Measurements from ENCODE around the gene NVL. TPM values are rescaled to one million over a fixed set of nuclear protein-coding genes. Genes with fewer than 3 reads are reported as not detected.
A peak's percentile ranks its signal among the peaks of the same experiment; 100 is the strongest.
"Not testable (repeated sequence)": the region's sequence is repeated elsewhere in the genome, so short reads cannot be mapped to it uniquely, and the experiment has no call there.

Gene NVL
- total RNA-seq, 1 experiment from 2014 or later: 28.1 TPM

DNA sequence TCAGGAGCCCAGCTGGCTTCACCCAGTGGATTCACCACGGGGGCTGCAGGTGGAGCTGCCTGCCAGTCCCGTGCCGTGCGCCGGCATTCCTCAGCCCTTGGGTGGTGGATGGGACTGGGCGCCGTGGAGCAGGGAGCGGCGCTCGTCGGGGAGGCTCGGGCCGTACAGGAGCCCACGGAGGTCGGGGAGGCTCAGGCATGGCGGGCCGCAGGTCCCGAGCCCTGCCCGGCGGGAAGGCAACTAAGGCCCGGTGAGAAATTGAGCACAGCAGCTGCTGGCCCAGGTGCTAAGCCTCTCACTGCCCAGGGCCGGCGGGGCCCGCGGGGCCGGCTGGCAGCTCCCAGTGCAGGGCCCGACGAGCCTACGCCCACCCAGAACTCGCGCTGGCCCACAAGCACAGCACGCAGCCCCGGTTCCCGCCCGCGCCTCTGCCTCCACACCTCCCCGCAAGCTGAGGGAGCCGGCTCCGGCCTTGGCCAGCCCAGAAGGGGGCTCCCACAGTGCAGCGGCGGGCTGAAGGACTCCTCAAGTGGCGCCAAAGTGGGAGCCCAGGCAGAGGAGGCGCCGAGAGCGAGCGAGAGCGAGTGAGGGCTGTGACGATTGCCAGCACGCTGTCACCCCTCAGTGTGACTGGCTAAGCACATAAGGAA lies 22.6 kb upstream of the NVL start:
- H3K4me3 ChIP-seq; H3K27me3 ChIP-seq (replicated peaks); DNase-seq (ENCODE audit: low read depth in 1 of 2, low spot score in 2 of 2); H3K27ac ChIP-seq; H3K36me3 ChIP-seq; H3K4me1 ChIP-seq (replicated peaks); H3K9me3 ChIP-seq (replicated peaks): not testable (repeated sequence)

DNA sequence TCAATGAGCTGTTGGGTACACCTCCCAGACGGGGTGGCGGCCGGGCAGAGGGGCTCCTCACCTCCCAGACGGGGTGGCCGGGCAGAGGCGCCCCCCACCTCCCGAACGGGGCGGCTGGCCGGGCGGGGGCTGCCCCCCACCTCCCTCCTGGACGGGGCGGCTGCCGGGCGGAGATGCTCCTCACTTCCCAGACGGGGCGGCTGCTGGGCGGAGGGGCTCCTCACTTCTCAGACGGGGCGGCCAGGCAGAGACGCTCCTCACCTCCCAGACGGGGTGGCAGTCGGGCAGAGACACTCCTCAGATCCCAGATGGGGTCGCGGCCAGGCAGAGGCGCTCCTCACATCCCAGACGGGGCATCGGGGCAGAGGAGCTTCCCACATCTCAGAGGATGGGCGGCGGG lies 19.7 kb upstream of the NVL start:
- H3K27me3 ChIP-seq (replicated peaks); DNase-seq (ENCODE audit: low read depth in 1 of 2, low spot score in 2 of 2); H3K27ac ChIP-seq; H3K9me3 ChIP-seq (replicated peaks); H3K4me1 ChIP-seq (replicated peaks); H3K4me3 ChIP-seq; H3K36me3 ChIP-seq: not testable (repeated sequence)

DNA sequence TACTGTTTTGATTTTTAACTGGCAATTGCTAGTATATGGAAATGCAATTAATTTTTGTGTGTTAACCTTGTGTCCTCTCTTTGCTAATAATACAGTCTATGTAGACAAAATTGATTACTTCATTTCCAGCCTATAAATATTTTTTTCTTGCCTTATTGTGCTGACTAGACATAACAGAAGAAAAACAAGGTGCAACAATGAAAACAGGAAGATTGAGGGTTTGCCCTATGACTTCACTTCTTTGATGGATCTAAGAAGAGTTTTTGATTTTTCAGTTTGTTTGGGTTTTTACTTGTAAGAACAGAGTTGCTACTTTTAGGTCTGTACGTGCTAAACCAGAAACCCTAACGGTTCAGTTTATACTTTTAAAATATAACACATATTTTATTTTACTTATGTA lies 18.2 kb upstream of the NVL start:
- H3K4me3 ChIP-seq: no peak overlapping the region
- no peaks in the 10 kb centered on the region for H3K4me1 ChIP-seq (replicated peaks)
- H3K27me3 ChIP-seq (replicated peaks): no peaks in the 10 kb centered on the region
- no peak overlapping the region for H3K27ac ChIP-seq
- peaks cover 12% of the 10 kb centered on the region for H3K9me3 ChIP-seq (replicated peaks)
- H3K36me3 ChIP-seq: no peaks in the 10 kb centered on the region
- DNase-seq (ENCODE audit: low read depth in 1 of 2, low spot score in 2 of 2): no peak

DNA sequence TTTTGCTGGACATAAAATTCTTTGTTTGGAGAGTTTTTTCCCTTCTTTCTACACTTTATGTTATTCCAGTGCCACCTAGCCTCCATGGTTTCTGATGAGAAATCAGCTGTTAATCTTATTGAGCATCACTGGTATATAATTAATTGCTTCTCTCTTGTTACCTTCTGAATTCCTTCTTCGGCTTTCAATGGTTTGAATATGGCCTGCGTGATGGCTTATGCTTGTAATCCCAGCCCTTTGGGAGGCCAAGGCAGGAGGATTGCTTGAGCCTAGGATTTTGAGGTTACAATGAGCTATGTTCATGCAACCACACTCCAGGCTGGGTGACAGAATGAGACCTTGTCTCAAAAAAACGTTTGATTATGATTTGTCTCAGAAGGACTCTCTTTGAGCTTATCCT lies 13.7 kb upstream of the NVL start:
- Histone ChIP-seq H3K36me3 (no peaks in the 10 kb centered on the region), H3K4me1 (replicated peaks) (peaks cover 4% of the 10 kb centered on the region; the same call in 1 of the 2 replicates), H3K9me3 (replicated peaks) (peaks cover 15% of the 10 kb centered on the region), H3K27ac (no peak overlapping the region), H3K27me3 (replicated peaks) (0 out of 2 replicates have a peak, but pooled peaks cover 4% of the 10 kb centered on the region), H3K4me3 (no peak overlapping the region)
- no peak for DNase-seq (ENCODE audit: low read depth in 1 of 2, low spot score in 2 of 2)

GRCh38 chr1:224340453-224341384 lies 10.7 kb upstream of the NVL start:
- not testable (repeated sequence) for H3K36me3 ChIP-seq; H3K27me3 ChIP-seq (replicated peaks); H3K4me1 ChIP-seq (replicated peaks); H3K27ac ChIP-seq
- DNase-seq (ENCODE audit: low read depth in 1 of 2, low spot score in 2 of 2): peak in 1 of 2 experiments; percentile 11
- H3K9me3 ChIP-seq (replicated peaks): peaks cover 15% of the 10 kb centered on the region
- peak overlapping the region; percentile 40 for H3K4me3 ChIP-seq

- no peak for DNase-seq (ENCODE audit: low read depth in 1 of 2, low spot score in 2 of 2)
- H3K4me3 ChIP-seq: no peak overlapping the region
- peaks cover 13% of the 10 kb centered on the region for H3K9me3 ChIP-seq (replicated peaks)
- H3K27me3 ChIP-seq (replicated peaks): 0 out of 2 replicates have a peak, but pooled peaks cover 4% of the 10 kb centered on the region
- H3K27ac ChIP-seq: no peak overlapping the region
- peaks cover 4% of the 10 kb centered on the region; the same call in 1 of the 2 replicates for H3K4me1 ChIP-seq (replicated peaks)
- no peaks in the 10 kb centered on the region for H3K36me3 ChIP-seq
These were observed 9.6 kb upstream of the NVL start for GRCh38 chr1:224339442-224340033.

- Histone ChIP-seq H3K4me3 (no peak overlapping the region), H3K27ac (no peak overlapping the region), H3K27me3 (replicated peaks) (0 out of 2 replicates have a peak, but pooled peaks cover 4% of the 10 kb centered on the region), H3K9me3 (replicated peaks) (peaks cover 3% of the 10 kb centered on the region), H3K4me1 (replicated peaks) (peaks cover 4% of the 10 kb centered on the region; the same call in 1 of the 2 replicates), H3K36me3 (no peaks in the 10 kb centered on the region)
- no peak for DNase-seq (ENCODE audit: low read depth in 1 of 2, low spot score in 2 of 2)
These were observed 8.3 kb upstream of the NVL start for GRCh38 chr1:224338150-224338838.

DNA sequence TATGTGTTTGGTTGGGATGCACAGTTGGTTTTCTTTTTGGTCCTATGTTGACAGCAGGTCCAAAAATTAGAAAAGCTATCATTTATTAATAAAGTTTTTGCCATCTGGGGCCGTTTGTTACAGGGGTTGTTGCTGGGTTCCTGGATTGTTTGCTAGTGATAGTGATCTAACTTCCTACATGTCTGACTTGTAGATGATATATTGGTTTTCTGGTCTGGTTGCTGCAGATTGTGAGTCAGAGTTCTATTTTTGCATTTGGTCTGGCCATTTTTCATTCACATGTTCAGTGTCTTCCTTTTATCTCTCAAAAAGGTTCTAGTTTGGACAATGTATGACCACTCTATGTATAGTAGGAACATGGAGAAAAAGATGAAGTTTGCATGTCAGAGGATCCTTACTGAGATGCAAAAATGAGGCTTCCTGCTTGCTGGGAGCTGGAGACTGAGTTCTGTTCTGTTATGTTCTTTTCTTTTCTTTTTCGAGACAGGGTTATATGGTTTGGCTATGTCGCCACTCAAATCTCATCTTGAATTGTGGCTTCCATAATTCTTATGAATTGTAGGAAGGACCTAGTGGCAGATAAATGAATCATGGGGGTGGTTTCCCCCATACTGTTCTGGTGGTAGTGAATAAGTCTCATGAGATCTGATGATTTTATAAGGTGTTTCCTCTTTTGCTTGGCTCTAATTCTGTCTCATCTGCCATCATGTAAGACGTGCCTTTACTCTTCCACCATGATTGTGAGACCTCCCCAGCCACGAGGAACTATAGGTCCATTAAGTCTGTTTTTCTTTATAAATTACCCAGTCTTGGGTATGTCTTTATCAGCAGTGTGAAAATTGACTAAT lies 4.2 kb upstream of the NVL start:
- Histone ChIP-seq H3K36me3 (no peaks in the 10 kb centered on the region), H3K27ac (no peak overlapping the region), H3K9me3 (replicated peaks) (no peaks in the 10 kb centered on the region; the same call in 1 of the 2 replicates), H3K4me3 (no peak overlapping the region), H3K27me3 (replicated peaks) (no peaks in the 10 kb centered on the region), H3K4me1 (replicated peaks) (peaks cover 2% of the 10 kb centered on the region)
- no peak for DNase-seq (ENCODE audit: low read depth in 1 of 2, low spot score in 2 of 2)

DNA sequence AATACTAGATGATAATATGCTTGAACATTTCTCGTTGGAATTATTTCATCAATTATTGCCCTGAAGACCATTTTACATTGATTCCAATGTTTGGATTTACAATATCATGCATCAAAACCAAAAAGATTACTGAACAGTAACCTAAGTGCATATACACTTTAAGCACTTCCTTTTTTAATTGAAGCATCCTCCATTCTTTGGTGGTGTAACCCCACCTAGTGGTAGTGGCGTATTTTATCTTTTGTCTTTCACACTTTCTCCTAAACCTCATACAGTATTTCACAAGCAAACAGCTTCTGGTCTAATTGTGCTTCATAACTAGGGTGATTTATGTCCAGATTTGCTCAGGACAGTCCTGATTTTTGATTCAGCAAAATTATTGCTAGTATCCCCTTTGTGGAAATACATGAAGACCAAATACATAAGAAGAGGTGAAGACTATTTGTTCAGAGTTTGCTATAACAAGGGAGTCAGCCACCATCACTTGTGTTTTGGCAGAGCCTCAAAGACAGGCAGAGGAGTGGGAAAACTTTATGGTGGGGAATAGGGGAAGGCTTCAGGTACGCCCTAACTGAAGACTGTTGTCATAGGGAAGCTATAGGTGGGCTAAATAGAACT lies 3.4 kb upstream of the NVL start:
- Histone ChIP-seq H3K27me3 (replicated peaks) (no peaks in the 10 kb centered on the region), H3K9me3 (replicated peaks) (no peaks in the 10 kb centered on the region; the same call in 1 of the 2 replicates), H3K4me3 (no peak overlapping the region), H3K4me1 (replicated peaks) (peaks cover 5% of the 10 kb centered on the region), H3K27ac (no peak overlapping the region), H3K36me3 (no peaks in the 10 kb centered on the region)
- peak in 1 of 2 experiments; percentile 50 for DNase-seq (ENCODE audit: low read depth in 1 of 2, low spot score in 2 of 2)

- Histone ChIP-seq H3K36me3 (peaks cover 4% of the 10 kb centered on the region; the same call in 1 of the 2 replicates), H3K9me3 (replicated peaks) (no peaks in the 10 kb centered on the region; the same call in 1 of the 2 replicates), H3K4me1 (replicated peaks) (peaks cover 5% of the 10 kb centered on the region), H3K4me3 (no peak overlapping the region), H3K27ac (no peak overlapping the region), H3K27me3 (replicated peaks) (no peaks in the 10 kb centered on the region)
- DNase-seq (ENCODE audit: low read depth in 1 of 2, low spot score in 2 of 2): no peak
These were observed 1.9 kb upstream of the NVL start for GRCh38 chr1:224331824-224332223.

- peaks cover 7% of the 10 kb centered on the region; the same call in 1 of the 2 replicates for H3K36me3 ChIP-seq
- H3K4me1 ChIP-seq (replicated peaks): peaks cover 5% of the 10 kb centered on the region
- no peaks in the 10 kb centered on the region; the same call in 1 of the 2 replicates for H3K9me3 ChIP-seq (replicated peaks)
- H3K4me3 ChIP-seq: no peak overlapping the region
- no peak overlapping the region for H3K27ac ChIP-seq
- H3K27me3 ChIP-seq (replicated peaks): no peaks in the 10 kb centered on the region
- no peak for DNase-seq (ENCODE audit: low read depth in 1 of 2, low spot score in 2 of 2)
These were observed 1.4 kb upstream of the NVL start for GRCh38 chr1:224331326-224331725.

DNA sequence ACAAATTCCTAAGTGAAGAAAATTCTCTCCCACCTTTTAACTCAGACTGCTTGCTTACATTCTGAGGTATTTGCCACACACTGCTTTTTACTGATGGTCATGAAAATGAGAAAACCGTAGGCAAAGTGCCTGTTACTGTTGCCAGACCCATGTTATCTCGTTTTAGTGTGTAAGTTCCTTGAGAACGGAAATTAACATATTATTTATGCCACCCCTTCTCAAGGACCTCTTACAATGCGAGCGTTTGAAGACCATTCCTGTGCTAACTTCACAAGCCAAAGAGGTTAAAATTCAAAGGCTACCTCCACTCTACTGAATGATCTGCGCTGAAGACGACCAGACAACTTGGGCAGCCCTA lies 509 bp downstream of the NVL start:
- DNase-seq (ENCODE audit: low read depth in 1 of 2, low spot score in 2 of 2): no peak
- Histone ChIP-seq H3K4me3 (peak overlapping the region; percentile 69), H3K27ac (peak overlapping the region; percentile 95), H3K27me3 (replicated peaks) (no peaks in the 10 kb centered on the region), H3K9me3 (replicated peaks) (no peaks in the 10 kb centered on the region; the same call in 1 of the 2 replicates), H3K4me1 (replicated peaks) (peaks cover 5% of the 10 kb centered on the region), H3K36me3 (peaks cover 16% of the 10 kb centered on the region)
